HepG2 (cell line): ENCODE data around the gene AAR2. TPM values are rescaled to one million over a fixed set of nuclear protein-coding genes. Genes with fewer than 3 reads are reported as not detected.

Experiments used
- ATAC-seq: fragments of 200-7000 bp; cut with Tn5 transposase; 3 replicates; pipeline ENCODE4 v1.9.1; 2020; ENCODE audit warnings: mild to moderate bottlenecking, moderate library complexity
- BruUV-seq: library from RNA; stranded (reverse); fragments of 400-500 nt; replicated peaks from 2 replicates; lab custom pipeline; 2021; lab: Mats Ljungman, UMichigan
- CTCF ChIA-PET: fragments of 300-600 bp; formaldehyde crosslinking; extraction: SDS; loops from one replicate; lab custom pipeline; 2021; ENCODE audit warnings: low total read pairs, inconsistent platforms, low intra/inter-chr PET ratio; lab: Yijun Ruan, JAX
- POLR2A ChIA-PET: fragments of 350-600 bp; sonication (Branson Sonifier 250); formaldehyde crosslinking; loops from one replicate; lab custom pipeline; 2020; ENCODE audit warnings: antibody characterized with exemption, inconsistent platforms; lab: Yijun Ruan, JAX
- DNase-seq: peaks from one replicate; pipeline ENCODE4 v3.0.0-alpha.2; 2015; ENCODE audit warnings: low spot score
- FAIRE-seq: peaks from 3 replicates; lab custom pipeline; 2011; peaks lifted over from hg19 to GRCh38; lab: Jason Lieb, UNC
- H2AFZ ChIP-seq: one replicate; pipeline ENCODE4 v1.6.1; 2011; ENCODE audit warnings: low read length, inconsistent platforms
- H3K27ac ChIP-seq: fragments of 300-600 bp; 3 replicates; pipeline ENCODE4 v1.8.0; 2011; ENCODE audit warnings: mixed run types, mild to moderate bottlenecking, mixed read lengths, low read length, inconsistent platforms; ENCODE audit not compliant: insufficient read depth; ENCODE audit errors: extremely low read length
- H3K27me3 ChIP-seq, 2 experiments: fragments of 200-600 bp in 1 of 2; 2 replicates in 1 of 2; 3 replicates in 1 of 2; pipeline versions ENCODE4 v1.6.0 to v1.8.0; 2011; ENCODE audit warnings: low read length in 2 of 2, mild to moderate bottlenecking in 2 of 2, moderate library complexity in 2 of 2, inconsistent platforms in 1 of 2; ENCODE audit not compliant: insufficient read depth in 2 of 2, control insufficient read depth in 1 of 2
- H3K36me3 ChIP-seq, 2 experiments: fragments of 200-600 bp in 1 of 2; replicated peaks in 1 of 2; 2 replicates in 1 of 2; 3 replicates in 1 of 2; pipeline versions ENCODE4 v1.5.1 to v1.8.0; 2011; ENCODE audit warnings: low read length in 2 of 2, inconsistent platforms in 1 of 2; ENCODE audit not compliant: insufficient read depth in 2 of 2, control insufficient read depth in 1 of 2
- H3K4me1 ChIP-seq: 2 replicates; pipeline ENCODE4 v1.5.1; 2012; ENCODE audit warnings: low read length, inconsistent platforms; ENCODE audit not compliant: insufficient read depth
- H3K4me2 ChIP-seq: 2 replicates; pipeline ENCODE4 v1.6.0; 2011; ENCODE audit warnings: low read depth, low read length, inconsistent platforms
- H3K4me3 ChIP-seq, 3 experiments: fragments of 200-600 bp in 1 of 3; sonication (generic), shearing (Covaris generic) in 1 of 3; replicated peaks in 1 of 3; 2 replicates each; pipeline ENCODE4 v1.5.1; 2011 to 2016; ENCODE audit warnings: low read length in 3 of 3, inconsistent platforms in 2 of 3, low read depth in 2 of 3, mild to moderate bottlenecking in 2 of 3, control low read depth in 1 of 3, mixed read lengths in 1 of 3; ENCODE audit not compliant: insufficient read depth in 1 of 3
- H3K79me2 ChIP-seq: one replicate; pipeline ENCODE4 v1.6.1; 2011; ENCODE audit warnings: low read length, inconsistent platforms; ENCODE audit not compliant: insufficient read depth
- H3K9ac ChIP-seq: 2 replicates; pipeline ENCODE4 v1.6.0; 2011; ENCODE audit warnings: mild to moderate bottlenecking, low read depth, low read length, inconsistent platforms; ENCODE audit not compliant: insufficient read depth
- H3K9me3 ChIP-seq: 2 replicates; pipeline ENCODE4 v1.5.1; 2012; ENCODE audit warnings: mild to moderate bottlenecking, low read length
- H4K20me1 ChIP-seq: 2 replicates; pipeline ENCODE4 v1.6.0; 2011; ENCODE audit warnings: inconsistent platforms, mild to moderate bottlenecking, low read length, moderate library complexity; ENCODE audit not compliant: insufficient read depth
- ATF1 ChIP-seq: IDR thresholded peaks from 2 replicates; pipeline ENCODE4 v1.6.1; 2016; ENCODE audit warnings: mild to moderate bottlenecking, control low read depth
- ATF7 ChIP-seq, 2 experiments: fragments of 450-650 bp in 1 of 2; sonication (generic) in 1 of 2; formaldehyde crosslinking in 1 of 2; IDR thresholded peaks; 2 replicates each; pipeline versions ENCODE4 v1.4.0 to v1.6.1; 2016 to 2020; ENCODE audit warnings: antibody characterized with exemption in 1 of 2, mild to moderate bottlenecking in 1 of 2, missing genetic modification reagents in 1 of 2
- ATM ChIP-seq: fragments of 450-650 bp; IDR thresholded peaks from 2 replicates; pipeline ENCODE4 v1.7.1; 2017; ENCODE audit warnings: mild to moderate bottlenecking, borderline replicate concordance
- DBP ChIP-seq: sonication (generic); formaldehyde crosslinking; IDR thresholded peaks from 2 replicates; pipeline ENCODE4 v1.4.0; 2020; ENCODE audit warnings: missing genetic modification reagents; ENCODE audit errors: not compliant biosample characterization
- GPBP1L1 ChIP-seq: sonication (generic); formaldehyde crosslinking; IDR thresholded peaks from 2 replicates; pipeline ENCODE4 v1.5.0; 2020; ENCODE audit warnings: mild to moderate bottlenecking, missing genetic modification reagents
- HMGXB3 ChIP-seq: sonication (generic); formaldehyde crosslinking; IDR thresholded peaks from 2 replicates; pipeline ENCODE4 v1.4.0; 2020; ENCODE audit warnings: missing genetic modification reagents, borderline replicate concordance
- MAF1 ChIP-seq: sonication (generic); formaldehyde crosslinking; IDR thresholded peaks from 2 replicates; pipeline ENCODE4 v1.5.0; 2020; ENCODE audit warnings: missing genetic modification reagents, borderline replicate concordance
- NCOA2 ChIP-seq: sonication (generic); formaldehyde crosslinking; IDR thresholded peaks from 2 replicates; pipeline ENCODE4 v1.8.0; 2022; ENCODE audit warnings: inconsistent platforms
- RFXAP ChIP-seq: sonication (generic); formaldehyde crosslinking; IDR thresholded peaks from 2 replicates; pipeline ENCODE4 v1.4.0; 2020; ENCODE audit warnings: missing genetic modification reagents, borderline replicate concordance
- RORA ChIP-seq: sonication (generic); formaldehyde crosslinking; IDR thresholded peaks from 2 replicates; pipeline ENCODE4 v1.5.0; 2020; ENCODE audit warnings: mild to moderate bottlenecking, missing genetic modification reagents, moderate library complexity
- SKIL ChIP-seq: sonication (generic); formaldehyde crosslinking; IDR thresholded peaks from 2 replicates; pipeline ENCODE4 v1.8.0; 2022; ENCODE audit warnings: missing genetic modification reagents, mild to moderate bottlenecking, moderate library complexity, borderline replicate concordance
- ZNF251 ChIP-seq: sonication (generic); formaldehyde crosslinking; IDR thresholded peaks from 2 replicates; pipeline ENCODE4 v1.9.0; 2021; ENCODE audit warnings: mild to moderate bottlenecking, missing genetic modification reagents
- ZNF350 ChIP-seq: sonication (generic); formaldehyde crosslinking; IDR thresholded peaks from 2 replicates; pipeline ENCODE4 v1.4.0; 2020; ENCODE audit warnings: mild to moderate bottlenecking, low read depth, missing genetic modification reagents, borderline replicate concordance
- ZNF569 ChIP-seq: sonication (generic); formaldehyde crosslinking; IDR thresholded peaks from 2 replicates; pipeline ENCODE4 v1.5.0; 2020; ENCODE audit warnings: mild to moderate bottlenecking, missing genetic modification reagents, moderate library complexity, borderline replicate concordance
- WGBS: methylation state at CpG from one replicate; pipeline ENCODE4 v1.1.6; 2017; ENCODE audit warnings: low lambda C conversion rate; 5-methylcytosine and 5-hydroxymethylcytosine counted together
- in situ Hi-C: cut with HindIII; loops from 2 replicates; pipeline ENCODE4 v1.10.0; 2017; ENCODE audit warnings: low pct_unique_long_range_greater_than_20kb; ENCODE audit not compliant: extremely low pct_ligation_motif_present
- intact Hi-C: fragments of 100-400 bp; cut with micrococcal nuclease; formaldehyde crosslinking; loops from one replicate; pipeline ENCODE4 v1.10.0; 2022; ENCODE audit not compliant: unreplicated experiment
- polyA plus RNA-seq, 8 experiments: library from polyadenylated mRNA; depleted of rRNA in 3 of 8; stranded (reverse) in 7 of 8; unstranded in 1 of 8; fragments of >200 nt; fragmentation: Illumina TruSeq in 4 of 8; extraction: Trizol in 4 of 8; gene quantifications; 2 replicates each; pipeline versions ENCODE4 v1.2.1 to v1.2.3, GENCODE V29; 2011 to 2016; ENCODE audit warnings: low read depth in 4 of 8, missing spikeins in 1 of 8, mixed read lengths in 1 of 8; ENCODE audit not compliant: insufficient read depth in 1 of 8
- total RNA-seq, 5 experiments: library from RNA; depleted of rRNA; stranded (reverse); fragments of >200 nt; fragmentation: Illumina TruSeq; extraction: Trizol; gene quantifications; 2 replicates each; pipeline ENCODE4 v1.2.3, GENCODE V29; 2016; ENCODE audit warnings: low read depth in 1 of 5

The AAR2 gene
- total and polyA plus RNA-seq, 2 of the 13 experiments (the other 11 are each of a cell fraction or from before 2014, with no cell fraction given) = 45.2 to 46.2 TPM

- TF ChIP-seq RORA (CRISPR knock-in tag) (no peak), ATM (no peak), ZNF251 (CRISPR knock-in tag) (no peak), ATF1 (CRISPR knock-in tag) (no peak), HMGXB3 (no peak), NCOA2 (CRISPR knock-in tag) (no peak), MAF1 (CRISPR knock-in tag) (no peak), GPBP1L1 (no peak)
Measured at GRCh38 chr20:36249450-36249849, 13.2 kb downstream of the AAR2 start (continued).

DNA sequence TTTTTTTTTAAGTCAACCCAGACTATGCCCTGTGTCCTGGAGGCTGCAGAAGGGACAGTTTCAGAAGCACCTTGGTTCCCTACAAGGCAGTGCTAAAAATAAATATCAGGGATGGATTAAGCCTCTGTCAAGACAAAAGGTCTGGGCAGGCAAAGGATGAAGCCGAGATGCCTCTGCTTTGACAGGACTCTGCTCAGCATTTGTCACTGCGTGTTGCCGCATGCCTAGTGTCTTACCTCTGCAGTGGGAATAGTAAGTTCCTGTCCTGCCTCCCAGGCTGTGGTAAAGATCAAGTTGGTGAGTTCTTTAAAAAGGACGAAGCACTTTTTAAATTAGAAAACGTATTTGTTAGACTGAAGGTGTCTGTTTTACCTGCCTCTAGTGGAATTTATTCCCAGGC is 15.1 kb downstream of the AAR2 start:
- no TSS peak for BruUV-seq
- WGBS = 97% methylated on average over 5 of the region's 5 CpGs
- H3K79me2 ChIP-seq = no peaks in the 10 kb centered on the region
- FAIRE-seq = no peak
- H3K27ac ChIP-seq = no peak overlapping the region
- ChIA-PET CTCF (no interaction called here), POLR2A (no interaction called here)
- H3K9me3 ChIP-seq = no peaks in the 10 kb centered on the region
- no peaks in the 10 kb centered on the region for H4K20me1 ChIP-seq
- no peak overlapping the region for H3K4me2 ChIP-seq
- no peak overlapping the region for H3K4me3 ChIP-seq
- no peaks in the 10 kb centered on the region for H3K4me1 ChIP-seq
- intact Hi-C loops (no loop called here), in situ Hi-C loops (no loop called here)
- no peak for DNase-seq
- peaks cover 53 to 96% of the 10 kb centered on the region in 2 experiments for H3K36me3 ChIP-seq
- H2AFZ ChIP-seq = no peak overlapping the region
- H3K27me3 ChIP-seq = no peaks in the 10 kb centered on the region
- no peak overlapping the region for H3K9ac ChIP-seq
- no peak for ATAC-seq
- no peak for TF ChIP-seq RFXAP (CRISPR knock-in tag)
- no peak for TF ChIP-seq ZNF569 (CRISPR knock-in tag)
- TF ChIP-seq ATF7 (IDR thresholded peaks at IDR 0.05) = no peak
- TF ChIP-seq ATF7 (CRISPR knock-in tag; IDR thresholded peaks at IDR 0.05) = no peak
- no peak for TF ChIP-seq DBP
- no peak for TF ChIP-seq ZNF350 (CRISPR knock-in tag)
- no peak for TF ChIP-seq SKIL (CRISPR knock-in tag)
